K562 (cell line): Measurements from ENCODE around the gene SKIDA1. TPM values are rescaled to one million over a fixed set of nuclear protein-coding genes. Genes with fewer than 3 reads are reported as not detected.

ENCODE experiments used
- ATF7 ChIP-seq: fragments of 450-650 bp; IDR thresholded peaks from 2 replicates; pipeline ENCODE4 v1.7.1; 2014; ENCODE audit warnings: mild to moderate bottlenecking, moderate library complexity
- CBX3 ChIP-seq, 2 experiments: IDR thresholded peaks; 1 replicate in 1 of 2; 2 replicates in 1 of 2; pipeline ENCODE4 v1.6.1; 2012; ENCODE audit warnings: inconsistent platforms in 2 of 2, low read length in 2 of 2, borderline replicate concordance in 1 of 2, control low read depth in 1 of 2
- DIDO1 ChIP-seq: fragments of 450-650 bp; IDR thresholded peaks from 2 replicates; pipeline ENCODE4 v1.6.1; 2016; ENCODE audit warnings: low read depth, missing biosample characterization, missing genetic modification characterization
- DNMT1 ChIP-seq: fragments of 450-650 bp; IDR thresholded peaks from 2 replicates; pipeline ENCODE4 v1.6.1; 2016; ENCODE audit warnings: antibody characterized with exemption, mild to moderate bottlenecking
- EGR1 ChIP-seq: fragments of 450-650 bp; conservative IDR thresholded peaks from 2 replicates; pipeline ENCODE4 v1.6.1; 2017; ENCODE audit warnings: mild to moderate bottlenecking
- FOXJ2 ChIP-seq: fragments of 200-800 bp; sonication (Bioruptor generic); IDR thresholded peaks from 2 replicates; pipeline ENCODE4 v1.6.1; 2016; ENCODE audit warnings: missing genetic modification characterization, missing compliant biosample characterization
- HMGN3 ChIP-seq: IDR thresholded peaks from 2 replicates; pipeline ENCODE4 v1.6.1; 2011; ENCODE audit warnings: borderline replicate concordance, low read depth, mild to moderate bottlenecking, mixed read lengths, low read length; ENCODE audit not compliant: insufficient read length; ENCODE audit errors: extremely low read depth
- RHOXF2B ChIP-seq: fragments of 250-450 bp; sonication (Bioruptor Pico); conservative IDR thresholded peaks from 2 replicates; pipeline ENCODE4 v1.5.1; 2021
- SMAD4 ChIP-seq: fragments of 250-450 bp; sonication (Bioruptor Pico); conservative IDR thresholded peaks from 2 replicates; pipeline ENCODE4 v1.8.0; 2021; ENCODE audit warnings: inconsistent platforms, mild to moderate bottlenecking, moderate library complexity
- SUPT5H ChIP-seq: fragments of 450-650 bp; IDR thresholded peaks from 2 replicates; pipeline ENCODE4 v1.6.1; 2016
- TARDBP ChIP-seq: fragments of 450-650 bp; IDR thresholded peaks from 2 replicates; pipeline ENCODE4 v1.6.1; 2016
- TBL1XR1 ChIP-seq, 2 experiments: IDR thresholded peaks; 2 replicates each; pipeline ENCODE4 v1.6.1; 2012; ENCODE audit warnings: improper control_type of control experiment in 2 of 2, low read length in 2 of 2, mild to moderate bottlenecking in 1 of 2
- U2AF1 ChIP-seq: fragments of 200-400 bp; formaldehyde crosslinking; optimal IDR thresholded peaks from 2 replicates; pipeline ENCODE3; 2017; ENCODE audit warnings: mild to moderate bottlenecking, low read depth, low read length, moderate library complexity
- ZNF133 ChIP-seq: fragments of 250-450 bp; sonication (Bioruptor Pico); IDR thresholded peaks from 2 replicates; pipeline ENCODE4 v1.4.0; 2020; ENCODE audit warnings: mild to moderate bottlenecking
- ZNF239 ChIP-seq: fragments of 250-450 bp; sonication (Bioruptor Pico); IDR thresholded peaks from 2 replicates; pipeline ENCODE4 v1.4.0; 2020; ENCODE audit warnings: mild to moderate bottlenecking
- ZNF444 ChIP-seq: fragments of 250-450 bp; sonication (Bioruptor Pico); IDR thresholded peaks from 2 replicates; pipeline ENCODE4 v1.4.0; 2020; ENCODE audit warnings: mild to moderate bottlenecking, moderate library complexity
- ZNF449 ChIP-seq: fragments of 250-450 bp; sonication (Bioruptor Pico); IDR thresholded peaks from 2 replicates; pipeline ENCODE4 v1.8.0; 2022; ENCODE audit warnings: moderate library complexity, mild to moderate bottlenecking, inconsistent platforms
- ZNF512 ChIP-seq: IDR thresholded peaks from 2 replicates; pipeline ENCODE4 v1.6.1; 2016; ENCODE audit warnings: missing genetic modification characterization, missing compliant biosample characterization
- ZNF639 ChIP-seq, 2 experiments: fragments of 200-800 bp in 1 of 2; sonication (Bioruptor generic) in 1 of 2; sonication (generic) in 1 of 2; formaldehyde crosslinking in 1 of 2; IDR thresholded peaks in 1 of 2; conservative IDR thresholded peaks in 1 of 2; 2 replicates each; pipeline versions ENCODE4 v1.5.0 to v1.6.1; 2016 to 2020; ENCODE audit warnings: missing compliant biosample characterization in 1 of 2, missing genetic modification characterization in 1 of 2, missing genetic modification reagents in 1 of 2
- polyA plus RNA-seq, 8 experiments: library from polyadenylated mRNA; depleted of rRNA in 4 of 8; stranded (reverse) in 5 of 8; unstranded in 3 of 8; fragments of >200 nt; fragmentation: Nextera tagmentation in 2 of 8; fragmentation: Illumina TruSeq in 1 of 8; extraction: Ambion mirVana in 2 of 8; extraction: Trizol in 1 of 8; gene quantifications; 2 replicates each; pipeline versions ENCODE4 v1.2.1 to v1.2.3, GENCODE V29; 2011 to 2014; ENCODE audit warnings: inconsistent platforms in 1 of 8, missing spikeins in 1 of 8
- total RNA-seq, 7 experiments: library from RNA; depleted of rRNA in 6 of 7; stranded (reverse); fragments of >200 nt in 6 of 7; fragmentation: Illumina TruSeq in 2 of 7; extraction: Trizol in 2 of 7; gene quantifications; 2 replicates each; pipeline versions ENCODE4 v1.2.1 to v1.2.3, GENCODE V29; 2011 to 2021; ENCODE audit warnings: low replicate concordance in 1 of 7
- TF ChIP-seq, protein P1 (sequence below), 3 experiments: fragments of 200-800 bp in 1 of 3; sonication (Bioruptor generic) in 1 of 3; sonication (generic) in 1 of 3; formaldehyde crosslinking in 1 of 3; IDR thresholded peaks; 2 replicates each; pipeline versions ENCODE4 v1.6.1 to v1.8.0; 2016 to 2022; ENCODE audit warnings: mild to moderate bottlenecking in 2 of 3, missing compliant biosample characterization in 2 of 3, missing genetic modification characterization in 2 of 3, missing genetic modification reagents in 1 of 3
- TF ChIP-seq, protein P2 (sequence below): sonication (generic); IDR thresholded peaks from 2 replicates; pipeline ENCODE4 v1.6.1; 2016

The SKIDA1 gene
- total and polyA plus RNA-seq, 9 of the 15 experiments (the other 6 are each of a cell fraction or from before 2014, with no cell fraction given): 0.05 to 1.1 (median 0.42) TPM

- TF ChIP-seq SMAD4 (peak; percentile 67; the same call in 1 of the 2 replicates), SUPT5H (peak; percentile 53), HMGN3 (peak; percentile 57), EGR1 (no peak), DIDO1 (tag) (no peak), ZNF512 (tag) (no peak), TBL1XR1 (IDR thresholded peaks at IDR 0.05; ENCODE audit: low read length in 2 of 2) (peak; percentile 27 to 37; a peak in 2 of 4 replicates), RHOXF2B (no peak), FOXJ2 (tag) (no peak), ZNF444 (no peak), TARDBP (no peak), CBX3 (IDR thresholded peaks at IDR 0.05; ENCODE audit: borderline replicate concordance in 1 of 2, low read length in 2 of 2) (no peak; a peak in 1 of 3 replicates), ZNF133 (CRISPR knock-in tag) (no peak), ZNF449 (CRISPR knock-in tag) (no peak), U2AF1 (peak; percentile 33), DNMT1 (no peak), ZNF239 (CRISPR knock-in tag) (no peak), ATF7 (peak; percentile 47), ZNF639 (CRISPR knock-in tag; conservative IDR thresholded peaks at IDR 0.05 in 1 of 2, IDR thresholded peaks at IDR 0.05 in 1 of 2) (peak in 1 of 2 experiments; percentile 68; a peak in 2 of 4 replicates)
- TF ChIP-seq, protein P1, sequence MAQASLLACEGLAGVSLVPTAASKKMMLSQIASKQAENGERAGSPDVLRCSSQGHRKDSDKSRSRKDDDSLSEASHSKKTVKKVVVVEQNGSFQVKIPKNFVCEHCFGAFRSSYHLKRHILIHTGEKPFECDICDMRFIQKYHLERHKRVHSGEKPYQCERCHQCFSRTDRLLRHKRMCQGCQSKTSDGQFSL (CRISPR knock-in tag; IDR thresholded peaks at IDR 0.05): peak; percentile 59; the same call in 1 of the 2 replicates
- TF ChIP-seq, protein P1 (tag; IDR thresholded peaks at IDR 0.05): peak in 1 of 2 experiments; percentile 54; a peak in 1 of 4 replicates
- TF ChIP-seq, protein P2, sequence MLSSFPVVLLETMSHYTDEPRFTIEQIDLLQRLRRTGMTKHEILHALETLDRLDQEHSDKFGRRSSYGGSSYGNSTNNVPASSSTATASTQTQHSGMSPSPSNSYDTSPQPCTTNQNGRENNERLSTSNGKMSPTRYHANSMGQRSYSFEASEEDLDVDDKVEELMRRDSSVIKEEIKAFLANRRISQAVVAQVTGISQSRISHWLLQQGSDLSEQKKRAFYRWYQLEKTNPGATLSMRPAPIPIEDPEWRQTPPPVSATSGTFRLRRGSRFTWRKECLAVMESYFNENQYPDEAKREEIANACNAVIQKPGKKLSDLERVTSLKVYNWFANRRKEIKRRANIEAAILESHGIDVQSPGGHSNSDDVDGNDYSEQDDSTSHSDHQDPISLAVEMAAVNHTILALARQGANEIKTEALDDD: no peak
Observed at GRCh38 chr10:21495752-21496342, 29.6 kb downstream of the SKIDA1 start (continued).
